ENCODE measurements around the gene GGT6. TPM values are rescaled to one million over a fixed set of nuclear protein-coding genes. Genes with fewer than 3 reads are reported as not detected.

GGT6 gene
- total and polyA plus RNA-seq, 2 of the 13 experiments (the other 11 are each of a cell fraction or from before 2014, with no cell fraction given) = 0.16 to 0.80 TPM

DNA sequence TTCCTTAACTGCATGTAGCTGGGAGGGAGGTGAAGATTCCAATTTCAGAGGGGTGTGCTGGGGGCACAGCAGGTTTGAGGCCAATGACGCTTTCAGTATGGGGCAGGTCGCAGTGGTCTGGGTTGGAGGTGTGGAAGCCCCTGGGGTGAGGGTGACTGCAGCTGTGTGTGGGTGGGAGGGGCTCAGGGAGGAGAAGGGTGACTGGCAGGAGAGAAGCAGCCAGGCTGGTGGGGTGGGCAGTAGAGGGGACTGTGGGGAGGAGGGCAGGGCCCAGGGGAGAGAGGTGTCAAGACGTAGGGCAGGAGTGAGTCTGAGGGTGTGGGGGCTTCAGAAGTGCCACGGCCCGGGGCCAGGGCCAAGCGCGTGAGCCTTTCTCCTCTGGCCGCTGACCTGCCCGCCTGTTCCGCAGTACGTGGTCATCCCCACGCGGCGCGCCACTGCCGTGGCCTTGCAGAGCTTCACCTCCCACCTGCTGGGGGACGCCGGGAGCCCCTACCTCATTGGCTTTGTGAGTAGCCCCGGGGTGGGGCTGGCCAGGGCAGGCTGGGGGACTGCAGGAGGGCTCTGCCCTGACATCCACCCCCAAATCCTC is 24.6 kb downstream of the GGT6 start (continued):
- TF ChIP-seq, protein P1, sequence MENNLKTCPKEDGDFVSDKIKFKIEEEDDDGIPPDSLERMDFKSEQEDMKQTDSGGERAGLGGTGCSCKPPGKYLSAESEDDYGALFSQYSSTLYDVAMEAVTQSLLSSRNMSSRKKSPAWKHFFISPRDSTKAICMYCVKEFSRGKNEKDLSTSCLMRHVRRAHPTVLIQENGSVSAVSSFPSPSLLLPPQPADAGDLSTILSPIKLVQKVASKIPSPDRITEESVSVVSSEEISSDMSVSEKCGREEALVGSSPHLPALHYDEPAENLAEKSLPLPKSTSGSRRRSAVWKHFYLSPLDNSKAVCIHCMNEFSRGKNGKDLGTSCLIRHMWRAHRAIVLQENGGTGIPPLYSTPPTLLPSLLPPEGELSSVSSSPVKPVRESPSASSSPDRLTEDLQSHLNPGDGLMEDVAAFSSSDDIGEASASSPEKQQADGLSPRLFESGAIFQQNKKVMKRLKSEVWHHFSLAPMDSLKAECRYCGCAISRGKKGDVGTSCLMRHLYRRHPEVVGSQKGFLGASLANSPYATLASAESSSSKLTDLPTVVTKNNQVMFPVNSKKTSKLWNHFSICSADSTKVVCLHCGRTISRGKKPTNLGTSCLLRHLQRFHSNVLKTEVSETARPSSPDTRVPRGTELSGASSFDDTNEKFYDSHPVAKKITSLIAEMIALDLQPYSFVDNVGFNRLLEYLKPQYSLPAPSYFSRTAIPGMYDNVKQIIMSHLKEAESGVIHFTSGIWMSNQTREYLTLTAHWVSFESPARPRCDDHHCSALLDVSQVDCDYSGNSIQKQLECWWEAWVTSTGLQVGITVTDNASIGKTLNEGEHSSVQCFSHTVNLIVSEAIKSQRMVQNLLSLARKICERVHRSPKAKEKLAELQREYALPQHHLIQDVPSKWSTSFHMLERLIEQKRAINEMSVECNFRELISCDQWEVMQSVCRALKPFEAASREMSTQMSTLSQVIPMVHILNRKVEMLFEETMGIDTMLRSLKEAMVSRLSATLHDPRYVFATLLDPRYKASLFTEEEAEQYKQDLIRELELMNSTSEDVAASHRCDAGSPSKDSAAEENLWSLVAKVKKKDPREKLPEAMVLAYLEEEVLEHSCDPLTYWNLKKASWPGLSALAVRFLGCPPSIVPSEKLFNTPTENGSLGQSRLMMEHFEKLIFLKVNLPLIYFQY (CRISPR knock-in tag; IDR thresholded peaks at IDR 0.05; ENCODE audit: borderline replicate concordance) = no peak
- TF ChIP-seq ZNF430 (CRISPR knock-in tag; IDR thresholded peaks at IDR 0.05) = no peak
- TF ChIP-seq AKAP8 (CRISPR knock-in tag; IDR thresholded peaks at IDR 0.05) = peak; percentile 51; the same call in 1 of the 2 replicates
- no peak for TF ChIP-seq ZNF549 (CRISPR knock-in tag; IDR thresholded peaks at IDR 0.05)
- TF ChIP-seq, protein P2, sequence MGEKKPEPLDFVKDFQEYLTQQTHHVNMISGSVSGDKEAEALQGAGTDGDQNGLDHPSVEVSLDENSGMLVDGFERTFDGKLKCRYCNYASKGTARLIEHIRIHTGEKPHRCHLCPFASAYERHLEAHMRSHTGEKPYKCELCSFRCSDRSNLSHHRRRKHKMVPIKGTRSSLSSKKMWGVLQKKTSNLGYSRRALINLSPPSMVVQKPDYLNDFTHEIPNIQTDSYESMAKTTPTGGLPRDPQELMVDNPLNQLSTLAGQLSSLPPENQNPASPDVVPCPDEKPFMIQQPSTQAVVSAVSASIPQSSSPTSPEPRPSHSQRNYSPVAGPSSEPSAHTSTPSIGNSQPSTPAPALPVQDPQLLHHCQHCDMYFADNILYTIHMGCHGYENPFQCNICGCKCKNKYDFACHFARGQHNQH (CRISPR knock-in tag; IDR thresholded peaks at IDR 0.05) = no peak
- no peak for TF ChIP-seq MXD4 (CRISPR knock-in tag; IDR thresholded peaks at IDR 0.05)
- TF ChIP-seq, protein P3, sequence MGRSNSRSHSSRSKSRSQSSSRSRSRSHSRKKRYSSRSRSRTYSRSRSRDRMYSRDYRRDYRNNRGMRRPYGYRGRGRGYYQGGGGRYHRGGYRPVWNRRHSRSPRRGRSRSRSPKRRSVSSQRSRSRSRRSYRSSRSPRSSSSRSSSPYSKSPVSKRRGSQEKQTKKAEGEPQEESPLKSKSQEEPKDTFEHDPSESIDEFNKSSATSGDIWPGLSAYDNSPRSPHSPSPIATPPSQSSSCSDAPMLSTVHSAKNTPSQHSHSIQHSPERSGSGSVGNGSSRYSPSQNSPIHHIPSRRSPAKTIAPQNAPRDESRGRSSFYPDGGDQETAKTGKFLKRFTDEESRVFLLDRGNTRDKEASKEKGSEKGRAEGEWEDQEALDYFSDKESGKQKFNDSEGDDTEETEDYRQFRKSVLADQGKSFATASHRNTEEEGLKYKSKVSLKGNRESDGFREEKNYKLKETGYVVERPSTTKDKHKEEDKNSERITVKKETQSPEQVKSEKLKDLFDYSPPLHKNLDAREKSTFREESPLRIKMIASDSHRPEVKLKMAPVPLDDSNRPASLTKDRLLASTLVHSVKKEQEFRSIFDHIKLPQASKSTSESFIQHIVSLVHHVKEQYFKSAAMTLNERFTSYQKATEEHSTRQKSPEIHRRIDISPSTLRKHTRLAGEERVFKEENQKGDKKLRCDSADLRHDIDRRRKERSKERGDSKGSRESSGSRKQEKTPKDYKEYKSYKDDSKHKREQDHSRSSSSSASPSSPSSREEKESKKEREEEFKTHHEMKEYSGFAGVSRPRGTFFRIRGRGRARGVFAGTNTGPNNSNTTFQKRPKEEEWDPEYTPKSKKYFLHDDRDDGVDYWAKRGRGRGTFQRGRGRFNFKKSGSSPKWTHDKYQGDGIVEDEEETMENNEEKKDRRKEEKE (IDR thresholded peaks at IDR 0.05) = no peak
- TF ChIP-seq POLR2G (IDR thresholded peaks at IDR 0.05; ENCODE audit: low read depth, low read length) = peak; percentile 14
- TF ChIP-seq ZNF382 (CRISPR knock-in tag; IDR thresholded peaks at IDR 0.05; ENCODE audit: borderline replicate concordance) = no peak
- TF ChIP-seq, protein P4, sequence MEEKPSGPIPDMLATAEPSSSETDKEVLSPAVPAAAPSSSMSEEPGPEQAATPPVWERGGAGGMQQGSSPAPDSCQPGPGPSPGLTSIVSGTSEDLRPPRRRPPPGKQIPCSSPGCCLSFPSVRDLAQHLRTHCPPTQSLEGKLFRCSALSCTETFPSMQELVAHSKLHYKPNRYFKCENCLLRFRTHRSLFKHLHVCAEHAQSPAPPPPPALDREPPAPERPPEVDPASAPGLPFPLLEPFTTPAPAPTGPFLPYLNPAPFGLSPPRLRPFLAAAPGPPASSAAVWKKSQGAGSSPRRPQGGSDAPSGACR (CRISPR knock-in tag; IDR thresholded peaks at IDR 0.05) = no peak
- no peak for TF ChIP-seq ZNF737 (CRISPR knock-in tag; IDR thresholded peaks at IDR 0.05; ENCODE audit: borderline replicate concordance)
- no peak for TF ChIP-seq ZFP41 (CRISPR knock-in tag; IDR thresholded peaks at IDR 0.05; ENCODE audit: borderline replicate concordance)
- TF ChIP-seq, protein P5, sequence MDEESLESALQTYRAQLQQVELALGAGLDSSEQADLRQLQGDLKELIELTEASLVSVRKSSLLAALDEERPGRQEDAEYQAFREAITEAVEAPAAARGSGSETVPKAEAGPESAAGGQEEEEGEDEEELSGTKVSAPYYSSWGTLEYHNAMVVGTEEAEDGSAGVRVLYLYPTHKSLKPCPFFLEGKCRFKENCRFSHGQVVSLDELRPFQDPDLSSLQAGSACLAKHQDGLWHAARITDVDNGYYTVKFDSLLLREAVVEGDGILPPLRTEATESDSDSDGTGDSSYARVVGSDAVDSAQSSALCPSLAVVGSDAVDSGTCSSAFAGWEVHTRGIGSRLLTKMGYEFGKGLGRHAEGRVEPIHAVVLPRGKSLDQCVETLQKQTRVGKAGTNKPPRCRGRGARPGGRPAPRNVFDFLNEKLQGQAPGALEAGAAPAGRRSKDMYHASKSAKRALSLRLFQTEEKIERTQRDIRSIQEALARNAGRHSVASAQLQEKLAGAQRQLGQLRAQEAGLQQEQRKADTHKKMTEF (CRISPR knock-in tag; IDR thresholded peaks at IDR 0.05) = no peak
- no peak for TF ChIP-seq ZNF44 (CRISPR knock-in tag; IDR thresholded peaks at IDR 0.05)
